Measurements from ENCODE around the gene ABHD16A. TPM values are rescaled to one million over a fixed set of nuclear protein-coding genes. Genes with fewer than 3 reads are reported as not detected.

The ABHD16A gene
- total RNA-seq, 2 experiments from 2014 or later: 53.1 to 55.0 TPM

- H3K9me3 Mint-ChIP-seq: no peaks in the 10 kb centered on the region
- H3K4me1 Mint-ChIP-seq: peaks cover 66% of the 10 kb centered on the region
- H3K4me3 Mint-ChIP-seq: peak overlapping the region; percentile 97
- no peak for DNase-seq
- CTCF ChIA-PET: interaction anchor here (0.7 to 3.8 kb wide), 14 partner anchors 8 to 456 kb away, joined by 3 to 20 read pairs (median 4); partner anchors contain the start of genes C6orf47, DDX39B, GPANK1 and LST1
- no peaks in the 10 kb centered on the region for H3K27me3 Mint-ChIP-seq
- peaks cover 69% of the 10 kb centered on the region for H3K36me3 Mint-ChIP-seq (ENCODE audit: low read depth)
- peak overlapping the region; percentile 98 for H3K27ac Mint-ChIP-seq
- POLR2A ChIA-PET: interaction anchor here (0.6 to 9.8 kb wide), 39 partner anchors 9 to 1005 kb away, joined by 3 to 278 read pairs (median 6); partner anchors contain the start of genes ABHD16A, ATP6V1G2, C6orf47 and CSNK2B
These were observed 50.0 kb downstream of the ABHD16A start for GRCh38 chr6:31652925-31653724.

- DNase-seq: no peak
- Mint-ChIP-seq H3K4me3 (peak overlapping the region; percentile 97), H3K36me3 (ENCODE audit: low read depth) (peaks cover 70% of the 10 kb centered on the region), H3K27me3 (no peaks in the 10 kb centered on the region), H3K27ac (peak overlapping the region; percentile 98), H3K9me3 (no peaks in the 10 kb centered on the region), H3K4me1 (peaks cover 55% of the 10 kb centered on the region)
- ChIA-PET CTCF (interaction anchor here (0.5 to 3.8 kb wide), 12 partner anchors 12 to 238 kb away, joined by 3 to 20 read pairs (median 4); partner anchors contain the start of genes GPANK1 and MSH5), POLR2A (interaction anchor here (0.6 to 9.8 kb wide), 43 partner anchors 8 to 321 kb away, joined by 3 to 278 read pairs (median 5); partner anchors contain the start of genes ABHD16A, ATP6V1G2, C6orf47 and CSNK2B)
These were observed 51.4 kb downstream of the ABHD16A start for GRCh38 chr6:31651602-31652191.

GRCh38 chr6:31645325-31645724, 57.8 kb downstream of the ABHD16A start:
- DNase-seq: no peak
- peaks cover 15% of the 10 kb centered on the region for H3K4me1 Mint-ChIP-seq
- POLR2A ChIA-PET: no interaction called here
- H3K27ac Mint-ChIP-seq: no peak overlapping the region
- no peak overlapping the region for H3K4me3 Mint-ChIP-seq
- H3K9me3 Mint-ChIP-seq: no peaks in the 10 kb centered on the region
- peaks cover 68% of the 10 kb centered on the region for H3K36me3 Mint-ChIP-seq (ENCODE audit: low read depth)
- no peaks in the 10 kb centered on the region for H3K27me3 Mint-ChIP-seq
- CTCF ChIA-PET: no interaction called here

- Mint-ChIP-seq H3K27ac (no peak overlapping the region), H3K27me3 (no peaks in the 10 kb centered on the region), H3K36me3 (ENCODE audit: low read depth) (peaks cover 67% of the 10 kb centered on the region), H3K4me3 (no peak overlapping the region), H3K9me3 (no peaks in the 10 kb centered on the region), H3K4me1 (peaks cover 12% of the 10 kb centered on the region)
- DNase-seq: no peak
- POLR2A ChIA-PET: interaction anchor here (0.8 to 2.1 kb wide), 3 partner anchors 9 to 17 kb away, joined by 3 to 11 read pairs (median 4); partner anchors contain the start of gene BAG6
- CTCF ChIA-PET: no interaction called here
These were observed 59.2 kb downstream of the ABHD16A start for GRCh38 chr6:31643818-31644454.

- no peaks in the 10 kb centered on the region for H3K27me3 Mint-ChIP-seq
- H3K4me1 Mint-ChIP-seq: peaks cover 10% of the 10 kb centered on the region
- ChIA-PET CTCF (no interaction called here), POLR2A (interaction anchor here (0.5 to 2.1 kb wide), 5 partner anchors 9 to 154 kb away, joined by 3 to 11 read pairs (median 4); partner anchors contain the start of gene BAG6)
- no peak overlapping the region for H3K27ac Mint-ChIP-seq
- peaks cover 64% of the 10 kb centered on the region for H3K36me3 Mint-ChIP-seq (ENCODE audit: low read depth)
- no peaks in the 10 kb centered on the region for H3K9me3 Mint-ChIP-seq
- no peak for DNase-seq
- H3K4me3 Mint-ChIP-seq: no peak overlapping the region
These were observed 60.1 kb downstream of the ABHD16A start for GRCh38 chr6:31642798-31643570.

- DNase-seq: no peak
- H3K27ac Mint-ChIP-seq: no peak overlapping the region
- peaks cover 10% of the 10 kb centered on the region for H3K4me1 Mint-ChIP-seq
- H3K4me3 Mint-ChIP-seq: no peak overlapping the region
- peaks cover 67% of the 10 kb centered on the region for H3K36me3 Mint-ChIP-seq (ENCODE audit: low read depth)
- ChIA-PET CTCF (no interaction called here), POLR2A (interaction anchor here (1.1 to 1.8 kb wide), 3 partner anchors 15 to 23 kb away, joined by 3 to 5 read pairs (median 3); partner anchors contain the start of gene GPANK1)
- no peaks in the 10 kb centered on the region for H3K9me3 Mint-ChIP-seq
- no peaks in the 10 kb centered on the region for H3K27me3 Mint-ChIP-seq
These were observed 61.8 kb downstream of the ABHD16A start for GRCh38 chr6:31641370-31641769.

- POLR2A ChIA-PET: interaction anchor here (0.6 to 3.4 kb wide), 5 partner anchors 12 to 21 kb away, joined by 3 to 17 read pairs (median 5); partner anchors contain the start of gene BAG6
- Mint-ChIP-seq H3K36me3 (ENCODE audit: low read depth) (peaks cover 70% of the 10 kb centered on the region), H3K27ac (no peak overlapping the region), H3K27me3 (no peaks in the 10 kb centered on the region), H3K4me1 (peaks cover 10% of the 10 kb centered on the region), H3K9me3 (no peaks in the 10 kb centered on the region), H3K4me3 (no peak overlapping the region)
- DNase-seq: no peak
- CTCF ChIA-PET: no interaction called here
These were observed 62.5 kb downstream of the ABHD16A start for GRCh38 chr6:31640612-31641011.

GRCh38 chr6:31639449-31639861, 63.7 kb downstream of the ABHD16A start:
- Mint-ChIP-seq H3K27ac (peak overlapping the region; percentile 54), H3K27me3 (no peaks in the 10 kb centered on the region), H3K4me1 (peaks cover 8% of the 10 kb centered on the region), H3K9me3 (no peaks in the 10 kb centered on the region), H3K4me3 (no peak overlapping the region), H3K36me3 (ENCODE audit: low read depth) (peaks cover 67% of the 10 kb centered on the region)
- DNase-seq: no peak
- ChIA-PET CTCF (no interaction called here), POLR2A (interaction anchor here (0.8 to 3.4 kb wide), 4 partner anchors 12 to 20 kb away, joined by 3 to 17 read pairs (median 10); partner anchors contain the start of gene BAG6)

- CTCF ChIA-PET: no interaction called here
- POLR2A ChIA-PET: interaction anchor here (0.8 to 3.4 kb wide), 4 partner anchors 8 to 17 kb away, joined by 3 to 17 read pairs (median 10); partner anchors contain the start of gene BAG6
- DNase-seq: no peak
- no peaks in the 10 kb centered on the region for H3K9me3 Mint-ChIP-seq
- H3K4me1 Mint-ChIP-seq: peaks cover 8% of the 10 kb centered on the region
- H3K27ac Mint-ChIP-seq: peak overlapping the region; percentile 18
- peaks cover 70% of the 10 kb centered on the region for H3K36me3 Mint-ChIP-seq (ENCODE audit: low read depth)
- H3K4me3 Mint-ChIP-seq: no peak overlapping the region
- H3K27me3 Mint-ChIP-seq: no peaks in the 10 kb centered on the region
These were observed 64.1 kb downstream of the ABHD16A start for GRCh38 chr6:31639043-31639442.

Other genes with a start within 250 kb of the ABHD16A start
- 10 to 100 TPM; 60.8 to 62.9 TPM for gene MICB, start 205.2 kb downstream of the ABHD16A start, total RNA-seq
- gene MCCD1, start 174.4 kb downstream of the ABHD16A start, total RNA-seq: not detected
- gene DDX39B, start 161.3 kb downstream of the ABHD16A start, total RNA-seq: 100 to 1,000 TPM; 427 to 434 TPM
- 1 to 10 TPM; 2.7 to 3.8 TPM for gene ATP6V1G2, start 156.7 kb downstream of the ABHD16A start, total RNA-seq
- 10 to 100 TPM; 22.8 to 23.6 TPM for gene NFKBIL1, start 155.7 kb downstream of the ABHD16A start, total RNA-seq
- 10 to 100 TPM; 37.2 to 38.4 TPM for gene LTA, start 131.0 kb downstream of the ABHD16A start, total RNA-seq
- gene TNF, start 127.8 kb downstream of the ABHD16A start, total RNA-seq: 100 to 1,000 TPM; 124 to 130 TPM
- 1,000 to 10,000 TPM; 1,185 to 1,194 TPM for gene LTB, start 120.9 kb downstream of the ABHD16A start, total RNA-seq
- 10 to 100 TPM; 69.8 to 74.5 TPM for gene LST1, start 117.0 kb downstream of the ABHD16A start, total RNA-seq
- gene NCR3, start 110.3 kb downstream of the ABHD16A start, total RNA-seq: 10 to 100 TPM; 76.4 to 78.3 TPM
- 10 to 100 TPM; 11.3 to 11.7 TPM for gene AIF1, start 88.1 kb downstream of the ABHD16A start, total RNA-seq
- 100 to 1,000 TPM; 215 to 222 TPM for gene PRRC2A, start 82.6 kb downstream of the ABHD16A start, total RNA-seq
- gene BAG6, start 50.7 kb downstream of the ABHD16A start, total RNA-seq: 100 to 1,000 TPM; 275 to 282 TPM
- gene APOM, start 47.4 kb downstream of the ABHD16A start, total RNA-seq: 1 to 10 TPM; 2.9 to 3.6 TPM
- 10 to 100 TPM; 26.4 to 26.7 TPM for gene C6orf47, start 42.5 kb downstream of the ABHD16A start, total RNA-seq
- 10 to 100 TPM; 33.6 to 35.2 TPM for gene GPANK1, start 38.3 kb downstream of the ABHD16A start, total RNA-seq
- 100 to 1,000 TPM; 199 to 212 TPM for gene CSNK2B, start 37.2 kb downstream of the ABHD16A start, total RNA-seq
- gene LY6G5B, start 33.3 kb downstream of the ABHD16A start, total RNA-seq: 10 to 100 TPM; 16.7 to 17.2 TPM
- 1 to 10 TPM; 2.3 to 2.6 TPM for gene LY6G5C, start 22.3 kb downstream of the ABHD16A start, total RNA-seq
- gene LY6G6F, start 3.5 kb upstream of the ABHD16A start, total RNA-seq: not detected
- gene LY6G6D, start 12.0 kb upstream of the ABHD16A start, total RNA-seq: not detected
- not detected for gene LY6G6C, start 18.4 kb upstream of the ABHD16A start, total RNA-seq
- gene MPIG6B, start 20.0 kb upstream of the ABHD16A start, total RNA-seq: not detected
- gene DDAH2, start 26.0 kb upstream of the ABHD16A start, total RNA-seq: 10 to 100 TPM; 22.1 to 23.9 TPM
- gene CLIC1, start 33.2 kb upstream of the ABHD16A start, total RNA-seq: 100 to 1,000 TPM; 640 to 644 TPM
- gene MSH5, start 36.7 kb upstream of the ABHD16A start, total RNA-seq: 10 to 100 TPM; 60.1 to 63.2 TPM
- 10 to 100 TPM; 10.7 to 14.6 TPM for gene SAPCD1, start 59.3 kb upstream of the ABHD16A start, total RNA-seq
- 10 to 100 TPM; 11.0 to 12.2 TPM for gene VWA7, start 74.0 kb upstream of the ABHD16A start, total RNA-seq
- gene VARS1, start 92.4 kb upstream of the ABHD16A start, total RNA-seq: 10 to 100 TPM; 84.1 to 88.4 TPM
- 100 to 1,000 TPM; 100 to 108 TPM for gene LSM2, start 103.6 kb upstream of the ABHD16A start, total RNA-seq
- 1 to 10 TPM; 2.8 to 3.0 TPM for gene HSPA1L, start 112.0 kb upstream of the ABHD16A start, total RNA-seq
- gene HSPA1A, start 112.2 kb upstream of the ABHD16A start, total RNA-seq: 100 to 1,000 TPM; 147 to 151 TPM
- 10 to 100 TPM; 60.6 to 62.6 TPM for gene HSPA1B, start 124.4 kb upstream of the ABHD16A start, total RNA-seq
- gene NEU1, start 159.5 kb upstream of the ABHD16A start, total RNA-seq: 10 to 100 TPM; 29.2 to 29.6 TPM
- under 1 TPM in 1 of 2 experiments, not detected in 1; 0.38 TPM for gene SLC44A4, start 175.7 kb upstream of the ABHD16A start, total RNA-seq
- gene EHMT2, start 194.4 kb upstream of the ABHD16A start, total RNA-seq: 10 to 100 TPM; 57.0 to 58.4 TPM
- 1 to 10 TPM in 1 of 2 experiments, under 1 TPM in 1; 0.98 to 1.1 TPM for gene ZBTB12, start 198.8 kb upstream of the ABHD16A start, total RNA-seq
- 1 to 10 TPM in 1 of 2 experiments, under 1 TPM in 1; 0.45 to 1.0 TPM for gene C2, start 224.4 kb upstream of the ABHD16A start, total RNA-seq
- under 1 TPM; 0.58 to 0.60 TPM for gene CFB, start 242.8 kb upstream of the ABHD16A start, total RNA-seq